Progenitor cell of endocrine pancreas (in vitro differentiated cells): ENCODE data around the gene GTPBP4. TPM values are rescaled to one million over a fixed set of nuclear protein-coding genes. Genes with fewer than 3 reads are reported as not detected.

Experiments
- DNase-seq: peaks from one replicate; pipeline ENCODE4 v3.0.0; 2021; ENCODE audit warnings: low spot score; ENCODE audit not compliant: unreplicated experiment
- H3K27ac Mint-ChIP-seq: 2 replicates; pipeline ENCODE4 v1.8.0; 2021; ENCODE audit warnings: mild to moderate bottlenecking, moderate library complexity, mixed read lengths
- H3K27me3 Mint-ChIP-seq: 2 replicates; pipeline ENCODE4 v1.8.0; 2021; ENCODE audit warnings: mixed read lengths
- H3K36me3 Mint-ChIP-seq: 2 replicates; pipeline ENCODE4 v1.8.0; 2022; ENCODE audit warnings: mixed read lengths; ENCODE audit not compliant: insufficient read depth
- H3K4me1 Mint-ChIP-seq: 2 replicates; pipeline ENCODE4 v1.8.0; 2021; ENCODE audit warnings: low read depth, mixed read lengths
- H3K4me3 Mint-ChIP-seq: 2 replicates; pipeline ENCODE4 v1.8.0; 2021; ENCODE audit warnings: low read depth, mild to moderate bottlenecking, moderate library complexity, mixed read lengths
- H3K9me3 Mint-ChIP-seq: 2 replicates; pipeline ENCODE4 v1.8.0; 2021; ENCODE audit warnings: low read depth, mixed read lengths
- CTCF ChIP-seq: fragments of 200-600 bp; sonication (generic); IDR thresholded peaks from one replicate; pipeline ENCODE4 v1.5.0; 2021; ENCODE audit warnings: antibody characterized with exemption, mild to moderate bottlenecking; ENCODE audit not compliant: unreplicated experiment
- long read RNA-seq: library from polyadenylated mRNA; unstranded; transcript quantifications from one replicate; pipeline ENCODE4 v2.0.0, GENCODE V29; 2020
- total RNA-seq: library from RNA; stranded (reverse); gene quantifications from 2 replicates; pipeline ENCODE4 v1.2.1, GENCODE V29; 2021

The GTPBP4 gene
- 53.2 and 57.9 TPM in 2 replicates for total RNA-seq
- long read RNA-seq, full-length matches to known transcripts = 92 of 263 reads
- long read RNA-seq, partial matches to known transcripts = 147 of 263 reads
- long read RNA-seq, other reads (novel, unspliced or antisense) = 24 of 263 reads

DNA sequence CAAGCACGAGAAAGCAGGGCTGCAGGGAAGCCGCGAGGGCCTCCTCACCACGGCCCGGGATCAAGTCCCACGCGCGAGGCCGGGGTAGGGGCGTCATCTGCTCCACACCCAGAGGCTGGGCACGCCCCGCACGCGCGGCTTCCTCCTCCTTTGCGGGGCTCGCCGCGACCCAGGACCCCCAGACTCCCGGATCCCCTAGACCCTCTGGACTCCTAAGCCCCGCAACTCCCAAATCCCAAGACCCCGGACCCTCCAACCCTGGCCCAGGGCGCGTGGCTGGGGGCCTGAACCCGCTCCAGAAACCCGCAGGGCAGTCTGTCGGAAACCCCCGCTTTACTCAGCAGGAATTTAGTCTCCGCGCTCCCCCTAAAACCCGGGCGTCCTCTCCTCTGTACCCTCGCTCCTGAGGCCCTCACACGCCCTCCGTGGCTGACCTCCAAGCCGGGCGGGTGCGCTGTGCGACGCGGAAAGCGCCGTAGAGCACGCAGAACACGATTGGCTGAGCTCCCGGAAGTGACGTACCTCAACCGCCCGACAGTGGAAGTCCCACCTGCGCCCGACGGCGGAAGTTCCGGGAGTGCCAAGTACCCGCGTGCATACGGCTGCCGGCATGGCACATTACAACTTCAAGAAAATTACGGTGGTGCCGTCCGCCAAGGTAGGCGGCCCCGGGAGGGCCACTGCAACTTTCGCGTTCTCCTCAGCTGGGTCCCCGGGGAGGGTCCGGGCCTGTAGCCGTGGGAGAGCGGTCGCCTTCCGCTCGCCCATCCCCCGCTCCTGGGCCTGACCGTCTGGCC lies at the start of gene GTPBP4:
GTPBP4 (plus strand) TSS at position 565 of the 797 bp plus-strand sequence; CDS start at position 611, 46 bp downstream.
- Mint-ChIP-seq H3K27ac (peak within 1 kb of the TSS; percentile 97), H3K27me3 (no peaks in the 10 kb centered on the region), H3K4me1 (peaks cover 55% of the 10 kb centered on the region), H3K4me3 (peak within 1 kb of the TSS; percentile 91), H3K9me3 (no peaks in the 10 kb centered on the region), H3K36me3 (peaks cover 3% of the 10 kb centered on the region)
- TF ChIP-seq CTCF = no peak
- peak; percentile 86 for DNase-seq

DNA sequence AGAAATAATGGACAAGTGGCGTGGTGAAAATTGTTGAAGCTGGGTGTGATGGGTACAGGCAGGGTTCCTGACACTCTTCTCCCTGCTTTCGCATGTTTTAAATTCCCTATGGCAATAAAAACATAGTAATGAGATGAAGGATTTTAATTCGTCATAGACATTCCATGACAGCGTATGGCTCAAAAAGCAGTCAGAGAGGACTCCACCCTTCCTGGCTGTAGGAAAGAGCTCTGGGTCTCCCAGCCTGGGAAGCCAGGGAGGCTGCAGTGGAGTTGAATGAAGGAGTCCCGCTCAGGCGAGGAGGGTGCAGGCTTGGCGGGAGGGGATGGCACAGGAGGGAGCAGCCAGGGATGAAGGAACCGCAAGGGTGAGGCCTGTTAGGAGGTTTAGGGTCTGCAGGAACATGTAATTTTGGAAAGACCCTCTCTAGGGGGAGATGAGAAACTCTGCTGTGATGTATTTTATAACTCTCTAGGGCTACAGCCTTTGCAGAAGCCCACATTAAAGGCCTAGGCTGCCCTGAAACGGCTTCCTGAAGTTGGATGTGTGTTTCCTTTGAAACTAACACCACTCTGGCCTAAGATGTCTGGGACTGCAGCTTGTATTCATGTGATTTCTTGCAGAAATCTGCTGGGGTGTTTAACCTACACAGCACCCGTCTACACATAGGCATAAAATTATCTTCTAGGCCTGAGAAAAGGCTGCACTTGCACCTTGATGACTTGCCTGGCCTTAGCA lies 49.1 kb upstream of the GTPBP4 start:
- H3K4me3 Mint-ChIP-seq = no peak overlapping the region
- no peaks in the 10 kb centered on the region for H3K9me3 Mint-ChIP-seq
- H3K36me3 Mint-ChIP-seq = no peaks in the 10 kb centered on the region
- no peak for DNase-seq
- H3K4me1 Mint-ChIP-seq = peaks cover 5% of the 10 kb centered on the region
- no peak for TF ChIP-seq CTCF
- peak overlapping the region; percentile 5 for H3K27ac Mint-ChIP-seq
- H3K27me3 Mint-ChIP-seq = peaks cover 5% of the 10 kb centered on the region

DNA sequence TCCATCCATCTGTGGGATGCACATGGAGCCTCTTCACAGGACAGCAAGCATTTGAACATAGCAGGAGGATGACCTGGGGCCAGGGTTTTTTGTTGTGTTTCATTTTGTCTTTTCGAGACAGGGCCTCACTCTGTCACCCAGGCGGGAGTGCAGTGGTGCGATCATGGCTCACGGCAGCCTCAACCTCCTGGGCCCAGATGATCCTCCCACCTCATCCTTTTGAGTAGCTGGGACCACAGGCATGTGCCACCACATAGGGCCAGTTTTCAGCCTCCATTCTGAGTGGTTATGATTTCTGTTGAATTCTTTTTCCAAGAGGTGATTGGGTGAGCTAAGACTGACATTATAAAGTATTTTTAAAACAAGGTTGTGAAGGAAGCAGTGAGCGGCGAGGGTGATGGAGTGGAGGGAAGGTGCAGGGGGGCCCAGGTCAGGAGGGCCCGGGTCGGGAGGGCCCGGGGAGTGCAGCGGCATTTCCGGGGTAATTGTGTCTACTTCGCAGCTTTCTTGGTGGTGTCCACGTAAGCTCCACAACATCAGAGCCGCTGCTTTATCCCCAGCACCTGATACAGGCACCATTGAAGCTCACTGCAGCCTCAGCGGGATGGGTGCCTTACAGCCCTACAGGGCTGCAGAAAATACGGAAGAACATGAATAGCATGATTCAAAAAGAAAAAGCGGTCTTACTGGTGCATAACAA lies 44.8 kb upstream of the GTPBP4 start:
- Mint-ChIP-seq H3K27me3 (peaks cover 5% of the 10 kb centered on the region), H3K27ac (no peak overlapping the region)

GRCh38 chr10:944034-944831 lies 44.0 kb upstream of the GTPBP4 start:
- H3K27me3 Mint-ChIP-seq = peaks cover 5% of the 10 kb centered on the region
- DNase-seq = no peak
- H3K4me3 Mint-ChIP-seq = no peak overlapping the region
- peaks cover 7% of the 10 kb centered on the region for H3K4me1 Mint-ChIP-seq
- H3K9me3 Mint-ChIP-seq = no peaks in the 10 kb centered on the region
- H3K36me3 Mint-ChIP-seq = no peaks in the 10 kb centered on the region
- TF ChIP-seq CTCF = no peak
- peak overlapping the region; percentile 65 for H3K27ac Mint-ChIP-seq

More for the DNA sequence above, 44.8 kb upstream of the GTPBP4 start:
- TF ChIP-seq CTCF = no peak
- peaks cover 7% of the 10 kb centered on the region for H3K4me1 Mint-ChIP-seq
- no peak overlapping the region for H3K4me3 Mint-ChIP-seq
- no peak for DNase-seq
- no peaks in the 10 kb centered on the region for H3K36me3 Mint-ChIP-seq
- H3K9me3 Mint-ChIP-seq = no peaks in the 10 kb centered on the region
